Activated CD4-positive, alpha-beta T cell treated with anti-CD3 and anti-CD28 coated beads for 4 hours (primary cell): ENCODE measurements around the gene RASAL1.

Experiments used
- DNase-seq, 2 donors: peaks; one replicate each; pipeline ENCODE4 v3.0.0-alpha.2; 2020

The RASAL1 gene

GRCh38 chr12:113071135-113072112 lies 64.1 kb downstream of the RASAL1 start:
- DNase-seq, result no peak

- DNase-seq, result no peak
These were observed 65.2 kb downstream of the RASAL1 start for GRCh38 chr12:113070117-113070906.

GRCh38 chr12:113069751-113070116 lies 65.8 kb downstream of the RASAL1 start:
- DNase-seq, result no peak

GRCh38 chr12:113069149-113069548 lies 66.4 kb downstream of the RASAL1 start:
- DNase-seq, result no peak

- no peak for DNase-seq
These were observed 67.3 kb downstream of the RASAL1 start for GRCh38 chr12:113067987-113068935.

GRCh38 chr12:113066813-113067400 lies 68.7 kb downstream of the RASAL1 start:
- no peak for DNase-seq

GRCh38 chr12:113065126-113066007 lies 70.2 kb downstream of the RASAL1 start:
- no peak for DNase-seq

- no peak for DNase-seq
These were observed 71.0 kb downstream of the RASAL1 start for GRCh38 chr12:113064395-113065125.

GRCh38 chr12:113063396-113064350 lies 71.9 kb downstream of the RASAL1 start:
- DNase-seq, result no peak

GRCh38 chr12:113062502-113063395 lies 72.8 kb downstream of the RASAL1 start:
- DNase-seq, result no peak

- no peak for DNase-seq
These were observed 74.4 kb downstream of the RASAL1 start for GRCh38 chr12:113061061-113061694.

- no peak for DNase-seq
These were observed 75.1 kb downstream of the RASAL1 start for GRCh38 chr12:113060336-113060960.

- no peak for DNase-seq
These were observed 76.4 kb downstream of the RASAL1 start for GRCh38 chr12:113059071-113059595.

- no peak for DNase-seq
These were observed 77.0 kb downstream of the RASAL1 start for GRCh38 chr12:113058553-113058952.

GRCh38 chr12:113057565-113058485 lies 77.7 kb downstream of the RASAL1 start:
- no peak for DNase-seq
